ENCODE data around the gene HTN3.

DNA sequence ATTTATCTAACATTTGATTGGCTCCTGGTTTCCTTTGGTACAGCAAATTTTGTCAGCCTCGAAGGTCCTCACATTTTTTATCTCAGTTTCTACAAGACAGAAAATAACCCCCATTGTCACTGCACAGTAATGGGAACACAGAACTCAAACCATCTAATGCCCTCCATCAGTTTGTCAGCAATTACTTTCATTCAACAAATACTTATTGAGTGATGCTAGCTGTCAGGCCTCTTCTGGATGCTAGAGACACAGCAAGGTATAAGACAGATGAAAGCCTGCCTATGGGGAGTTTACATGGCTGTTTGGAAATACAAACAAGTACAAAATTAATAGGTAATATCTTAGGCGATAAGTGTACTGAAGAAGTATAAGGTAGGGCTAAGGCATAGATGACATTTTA, 5.0 kb upstream of the HTN3 start:
- TF ChIP-seq, protein P1, sequence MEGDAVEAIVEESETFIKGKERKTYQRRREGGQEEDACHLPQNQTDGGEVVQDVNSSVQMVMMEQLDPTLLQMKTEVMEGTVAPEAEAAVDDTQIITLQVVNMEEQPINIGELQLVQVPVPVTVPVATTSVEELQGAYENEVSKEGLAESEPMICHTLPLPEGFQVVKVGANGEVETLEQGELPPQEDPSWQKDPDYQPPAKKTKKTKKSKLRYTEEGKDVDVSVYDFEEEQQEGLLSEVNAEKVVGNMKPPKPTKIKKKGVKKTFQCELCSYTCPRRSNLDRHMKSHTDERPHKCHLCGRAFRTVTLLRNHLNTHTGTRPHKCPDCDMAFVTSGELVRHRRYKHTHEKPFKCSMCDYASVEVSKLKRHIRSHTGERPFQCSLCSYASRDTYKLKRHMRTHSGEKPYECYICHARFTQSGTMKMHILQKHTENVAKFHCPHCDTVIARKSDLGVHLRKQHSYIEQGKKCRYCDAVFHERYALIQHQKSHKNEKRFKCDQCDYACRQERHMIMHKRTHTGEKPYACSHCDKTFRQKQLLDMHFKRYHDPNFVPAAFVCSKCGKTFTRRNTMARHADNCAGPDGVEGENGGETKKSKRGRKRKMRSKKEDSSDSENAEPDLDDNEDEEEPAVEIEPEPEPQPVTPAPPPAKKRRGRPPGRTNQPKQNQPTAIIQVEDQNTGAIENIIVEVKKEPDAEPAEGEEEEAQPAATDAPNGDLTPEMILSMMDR (IDR thresholded peaks at IDR 0.05; ENCODE audit: low read depth, low read length): no peak
- no peak for TF ChIP-seq POLR2A (IDR thresholded peaks at IDR 0.05; ENCODE audit: extremely low read depth, insufficient read length)
- TF ChIP-seq, protein P2, sequence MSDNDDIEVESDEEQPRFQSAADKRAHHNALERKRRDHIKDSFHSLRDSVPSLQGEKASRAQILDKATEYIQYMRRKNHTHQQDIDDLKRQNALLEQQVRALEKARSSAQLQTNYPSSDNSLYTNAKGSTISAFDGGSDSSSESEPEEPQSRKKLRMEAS (IDR thresholded peaks at IDR 0.05; ENCODE audit: low read depth, low read length): no peak
- TF ChIP-seq MYC (IDR thresholded peaks at IDR 0.05; ENCODE audit: low read depth, low read length): no peak
